ENCODE data around the gene RNGTT. TPM values are rescaled to one million over a fixed set of nuclear protein-coding genes. Genes with fewer than 3 reads are reported as not detected.

Gene RNGTT
- total RNA-seq, 2 donors from 2014 or later, result 7.8 to 11.4 TPM

DNA sequence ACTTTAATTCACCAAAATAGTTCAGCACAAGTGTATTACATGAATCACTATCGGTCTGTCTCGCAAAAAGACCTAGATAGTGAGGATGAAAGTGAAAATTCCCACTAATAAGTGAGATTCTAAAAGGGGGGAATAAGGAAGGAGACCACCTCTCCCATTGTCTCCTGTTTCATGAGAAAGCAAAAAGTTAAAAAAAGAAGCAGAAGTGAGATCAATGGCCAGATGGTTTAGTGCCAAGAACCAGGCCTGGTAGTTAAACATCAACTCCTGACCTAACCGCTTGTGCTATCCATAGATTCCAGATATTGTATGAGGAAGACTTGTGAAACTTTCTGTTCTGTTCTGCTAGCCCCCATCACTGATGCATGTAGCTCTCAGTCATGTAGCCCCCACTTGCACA is 293.0 kb downstream of the RNGTT start:
- Histone ChIP-seq H3K9ac (ENCODE audit: low read depth in 2 of 2, low read length in 2 of 2) (no peak overlapping the region), H3K4me3 (no peak overlapping the region), H3K27ac (no peak overlapping the region), H3K4me1 (no peaks in the 10 kb centered on the region), H3K9me3 (peaks cover 6% of the 10 kb centered on the region), H3K27me3 (no peaks in the 10 kb centered on the region), H3K36me3 (no peaks in the 10 kb centered on the region)
- intact Hi-C loops (cut with DNase I), result no loop called here
- TF ChIP-seq, protein P1, sequence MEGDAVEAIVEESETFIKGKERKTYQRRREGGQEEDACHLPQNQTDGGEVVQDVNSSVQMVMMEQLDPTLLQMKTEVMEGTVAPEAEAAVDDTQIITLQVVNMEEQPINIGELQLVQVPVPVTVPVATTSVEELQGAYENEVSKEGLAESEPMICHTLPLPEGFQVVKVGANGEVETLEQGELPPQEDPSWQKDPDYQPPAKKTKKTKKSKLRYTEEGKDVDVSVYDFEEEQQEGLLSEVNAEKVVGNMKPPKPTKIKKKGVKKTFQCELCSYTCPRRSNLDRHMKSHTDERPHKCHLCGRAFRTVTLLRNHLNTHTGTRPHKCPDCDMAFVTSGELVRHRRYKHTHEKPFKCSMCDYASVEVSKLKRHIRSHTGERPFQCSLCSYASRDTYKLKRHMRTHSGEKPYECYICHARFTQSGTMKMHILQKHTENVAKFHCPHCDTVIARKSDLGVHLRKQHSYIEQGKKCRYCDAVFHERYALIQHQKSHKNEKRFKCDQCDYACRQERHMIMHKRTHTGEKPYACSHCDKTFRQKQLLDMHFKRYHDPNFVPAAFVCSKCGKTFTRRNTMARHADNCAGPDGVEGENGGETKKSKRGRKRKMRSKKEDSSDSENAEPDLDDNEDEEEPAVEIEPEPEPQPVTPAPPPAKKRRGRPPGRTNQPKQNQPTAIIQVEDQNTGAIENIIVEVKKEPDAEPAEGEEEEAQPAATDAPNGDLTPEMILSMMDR (IDR thresholded peaks at IDR 0.05), result no peak
- no peak for DNase-seq

DNA sequence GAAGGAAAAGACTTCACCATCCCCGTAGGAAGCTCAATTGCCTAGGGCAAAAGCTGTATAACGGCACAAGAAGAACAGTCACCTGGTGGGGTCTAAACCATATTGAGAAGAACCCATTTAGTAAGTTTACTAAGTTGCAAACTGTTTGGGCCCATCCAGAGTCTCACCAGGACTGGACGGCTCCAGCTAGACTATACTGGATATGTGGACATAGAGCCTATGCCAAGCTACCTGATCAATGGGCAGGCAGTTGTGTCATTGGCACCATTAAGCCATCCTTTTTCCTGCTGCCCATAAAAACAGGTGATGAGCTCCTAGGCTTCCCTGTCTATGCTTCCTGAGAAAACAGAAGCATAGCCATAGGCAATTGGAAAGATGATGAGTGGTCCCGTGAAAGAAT is 293.9 kb downstream of the RNGTT start:
- Histone ChIP-seq H3K9me3 (peaks cover 6% of the 10 kb centered on the region), H3K27ac (no peak overlapping the region), H3K27me3 (no peaks in the 10 kb centered on the region), H3K4me3 (no peak overlapping the region), H3K36me3 (no peaks in the 10 kb centered on the region), H3K4me1 (no peaks in the 10 kb centered on the region), H3K9ac (ENCODE audit: low read depth in 2 of 2, low read length in 2 of 2) (no peak overlapping the region)
- no peak for DNase-seq
- intact Hi-C loops (cut with DNase I), result no loop called here
- TF ChIP-seq, protein P1 (IDR thresholded peaks at IDR 0.05), result no peak

DNA sequence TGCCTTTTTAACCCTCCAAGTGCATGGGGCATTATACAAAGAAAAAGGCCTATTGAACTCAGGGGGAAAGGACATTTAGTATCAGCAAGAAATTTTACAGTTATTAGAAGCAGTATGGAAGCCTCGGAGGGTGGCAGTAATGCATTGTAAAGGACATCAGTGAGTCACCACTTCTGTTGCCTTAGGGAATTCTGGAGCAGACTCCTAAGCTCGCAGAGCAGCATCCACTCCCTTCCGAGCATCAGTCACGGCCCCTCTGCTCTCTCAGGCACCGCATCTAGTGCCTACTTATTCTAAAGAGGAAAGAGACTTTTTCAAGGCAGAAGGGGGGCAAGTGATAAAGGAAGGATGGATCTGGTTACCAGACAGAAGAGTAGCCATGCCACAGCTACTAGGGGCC is 296.5 kb downstream of the RNGTT start:
- no peaks in the 10 kb centered on the region for H3K4me1 ChIP-seq
- H3K27ac ChIP-seq, result no peak overlapping the region
- no peaks in the 10 kb centered on the region for H3K36me3 ChIP-seq
- no peak overlapping the region for H3K9ac ChIP-seq (ENCODE audit: low read depth in 2 of 2, low read length in 2 of 2)
- TF ChIP-seq, protein P1 (IDR thresholded peaks at IDR 0.05), result no peak
- no peaks in the 10 kb centered on the region for H3K27me3 ChIP-seq
- peaks cover 6% of the 10 kb centered on the region for H3K9me3 ChIP-seq
- intact Hi-C loops (cut with DNase I), result no loop called here
- H3K4me3 ChIP-seq, result no peak overlapping the region
- no peak for DNase-seq

DNA sequence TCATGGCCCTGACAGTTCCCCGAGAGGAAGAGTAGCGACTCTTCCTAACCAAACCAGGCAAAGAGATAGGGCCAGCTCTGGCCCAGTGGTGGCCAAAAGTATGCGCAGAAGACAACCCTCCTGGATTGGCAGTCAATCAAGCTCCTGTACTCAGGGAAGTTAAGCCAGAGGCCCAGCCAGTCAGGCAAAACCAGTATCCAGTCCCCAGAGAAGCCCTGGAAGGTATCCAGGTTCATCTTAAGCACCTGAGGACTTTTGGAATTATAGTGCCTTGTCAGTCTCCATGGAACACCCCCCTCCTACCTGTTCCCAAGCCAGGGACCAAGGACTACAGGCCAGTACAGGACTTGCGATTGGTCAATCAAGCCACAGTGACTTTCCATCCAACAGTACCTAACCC is 298.3 kb downstream of the RNGTT start:
- no peaks in the 10 kb centered on the region for H3K36me3 ChIP-seq
- intact Hi-C loops (cut with DNase I), result no loop called here
- TF ChIP-seq, protein P1 (IDR thresholded peaks at IDR 0.05), result no peak
- H3K9ac ChIP-seq (ENCODE audit: low read depth in 2 of 2, low read length in 2 of 2), result no peak overlapping the region
- no peak for DNase-seq
- H3K4me3 ChIP-seq, result no peak overlapping the region
- H3K27ac ChIP-seq, result no peak overlapping the region
- no peaks in the 10 kb centered on the region for H3K4me1 ChIP-seq
- no peaks in the 10 kb centered on the region for H3K27me3 ChIP-seq
- H3K9me3 ChIP-seq, result peaks cover 3% of the 10 kb centered on the region

DNA sequence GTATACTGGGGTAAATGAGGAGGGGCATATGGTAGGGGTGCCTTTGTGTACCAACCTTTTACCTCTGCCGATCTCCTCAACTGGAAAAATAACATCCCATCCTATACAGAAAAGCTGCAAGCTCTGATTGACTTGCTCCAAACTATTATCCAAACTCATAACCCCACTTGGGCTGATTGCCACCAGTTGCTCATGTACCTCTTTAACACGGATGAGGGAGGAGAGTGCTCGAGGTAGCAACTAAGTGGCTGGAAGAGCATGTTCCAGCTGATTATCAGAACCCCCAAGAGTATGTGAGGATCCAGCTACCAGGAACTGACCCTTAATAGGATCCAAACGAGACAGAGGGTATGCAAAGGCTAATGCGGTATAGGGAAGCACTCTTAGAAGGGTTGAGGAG is 299.6 kb downstream of the RNGTT start:
- Histone ChIP-seq H3K4me1 (no peaks in the 10 kb centered on the region), H3K27ac (no peak overlapping the region), H3K9ac (ENCODE audit: low read depth in 2 of 2, low read length in 2 of 2) (no peak overlapping the region), H3K27me3 (no peaks in the 10 kb centered on the region), H3K9me3 (no peaks in the 10 kb centered on the region), H3K4me3 (no peak overlapping the region), H3K36me3 (no peaks in the 10 kb centered on the region)
- DNase-seq, result no peak
- TF ChIP-seq, protein P1 (IDR thresholded peaks at IDR 0.05), result no peak
- intact Hi-C loops (cut with DNase I), result no loop called here

Data from colonic mucosa (tissue), 4 donors.